ENCODE data around the gene AGAP1. TPM values are rescaled to one million over a fixed set of nuclear protein-coding genes. Genes with fewer than 3 reads are reported as not detected.
A peak's percentile ranks its signal among the peaks of the same experiment; 100 is the strongest.

Gene AGAP1
- total RNA-seq, 1 donor from 2014 or later, result 47.2 TPM

GRCh38 chr2:235498946-235499812 is 5.3 kb downstream of the AGAP1 start:
- TF ChIP-seq CTCF (IDR thresholded peaks at IDR 0.05; ENCODE audit: unreplicated experiment), result no peak
- Mint-ChIP-seq H3K27ac (no peak overlapping the region), H3K4me3 (ENCODE audit: low read depth) (no peak overlapping the region)

DNA sequence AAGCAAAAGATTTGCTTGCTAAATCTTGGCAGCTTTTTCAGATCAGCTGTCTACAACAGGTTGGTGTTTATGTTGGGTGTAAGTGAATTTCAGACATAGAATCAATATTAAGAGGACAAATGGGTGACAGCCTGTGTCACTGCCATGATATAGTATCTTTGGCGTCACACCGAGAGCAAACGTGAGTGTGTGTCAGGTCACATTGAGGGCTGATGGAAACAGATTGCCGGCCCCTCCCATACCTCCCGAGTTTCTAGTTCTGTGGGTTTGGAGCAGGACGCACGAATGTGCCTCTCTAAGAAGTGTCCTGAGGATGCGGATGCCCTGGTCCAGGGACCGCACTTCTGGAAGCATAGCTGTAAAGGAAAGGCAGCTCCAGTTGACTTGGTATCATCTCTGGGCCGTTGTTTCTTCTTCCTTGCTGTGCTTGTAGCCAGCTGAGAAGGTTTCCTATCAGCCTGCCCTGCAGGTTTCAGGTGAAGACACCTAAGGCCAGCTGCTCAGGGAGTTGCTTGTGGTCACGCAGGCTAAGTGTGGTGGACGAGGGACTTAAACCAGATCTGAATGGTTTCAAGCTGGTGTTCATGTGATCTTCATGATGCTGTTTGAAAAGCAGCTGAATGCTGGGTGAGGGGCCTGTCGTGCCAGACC is 6.4 kb downstream of the AGAP1 start:
- Mint-ChIP-seq H3K27me3 (no peaks in the 10 kb centered on the region), H3K27ac (no peak overlapping the region), H3K9me3 (ENCODE audit: low read depth) (no peaks in the 10 kb centered on the region), H3K4me1 (ENCODE audit: low read depth) (peaks cover 63% of the 10 kb centered on the region), H3K4me3 (ENCODE audit: low read depth) (no peak overlapping the region), H3K36me3 (ENCODE audit: insufficient read depth) (no peaks in the 10 kb centered on the region)
- TF ChIP-seq CTCF (IDR thresholded peaks at IDR 0.05; ENCODE audit: unreplicated experiment), result no peak
- no peak for DNase-seq (ENCODE audit: low spot score, unreplicated experiment)

More at GRCh38 chr2:235498946-235499812, 5.3 kb downstream of the AGAP1 start:
- Mint-ChIP-seq H3K27me3 (no peaks in the 10 kb centered on the region), H3K36me3 (ENCODE audit: insufficient read depth) (no peaks in the 10 kb centered on the region), H3K4me1 (ENCODE audit: low read depth) (peaks cover 55% of the 10 kb centered on the region), H3K9me3 (ENCODE audit: low read depth) (no peaks in the 10 kb centered on the region)
- DNase-seq (ENCODE audit: low spot score, unreplicated experiment), result no peak

DNA sequence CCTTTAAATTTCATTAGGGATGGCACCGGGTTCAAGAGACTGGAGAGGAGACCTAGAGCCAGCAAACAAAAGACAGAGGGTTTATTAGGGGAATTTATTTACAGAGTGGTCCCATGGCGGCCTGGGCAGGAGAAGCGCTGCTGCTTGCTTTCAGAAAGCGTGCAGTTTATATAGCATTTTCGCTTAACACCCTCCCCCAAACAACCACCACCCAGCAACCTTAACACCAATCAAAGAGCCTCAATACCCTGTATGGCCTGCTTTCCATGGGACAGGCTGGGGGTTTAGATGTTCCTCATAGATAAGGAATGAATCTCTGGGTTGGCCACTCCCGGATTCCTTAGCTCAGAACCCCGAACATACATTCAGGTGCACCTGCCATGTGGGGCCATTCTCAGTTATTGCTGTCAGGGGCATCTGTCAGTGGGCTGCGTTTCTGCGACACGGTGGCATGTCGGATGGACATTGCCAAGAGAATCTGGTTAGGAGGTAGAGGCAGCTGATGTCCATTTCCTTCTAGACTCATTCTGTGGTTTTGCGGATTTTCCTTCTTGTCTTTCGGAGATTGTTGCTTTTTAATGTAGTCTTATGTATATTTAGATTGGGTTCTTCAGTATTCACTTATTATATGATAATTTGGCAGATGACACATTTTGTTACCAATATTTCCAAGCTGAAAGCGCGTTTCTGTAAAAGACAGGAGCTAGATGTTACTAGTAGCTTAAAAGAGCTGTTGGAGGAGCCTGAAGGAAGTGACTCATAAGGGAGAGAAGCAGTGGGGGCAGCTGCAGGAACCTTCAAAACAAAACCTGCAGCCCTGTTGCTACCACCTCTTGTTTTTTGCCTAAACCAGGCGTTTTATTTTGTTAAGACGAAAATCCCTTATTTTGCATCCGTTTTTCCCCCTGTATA is 7.2 kb downstream of the AGAP1 start:
- no peak for DNase-seq (ENCODE audit: low spot score, unreplicated experiment)
- Mint-ChIP-seq H3K36me3 (ENCODE audit: insufficient read depth) (no peaks in the 10 kb centered on the region), H3K27ac (peak overlapping the region; percentile 17), H3K4me1 (ENCODE audit: low read depth) (peaks cover 60% of the 10 kb centered on the region), H3K27me3 (no peaks in the 10 kb centered on the region), H3K4me3 (ENCODE audit: low read depth) (no peak overlapping the region), H3K9me3 (ENCODE audit: low read depth) (no peaks in the 10 kb centered on the region)
- TF ChIP-seq CTCF (IDR thresholded peaks at IDR 0.05; ENCODE audit: unreplicated experiment), result no peak

DNA sequence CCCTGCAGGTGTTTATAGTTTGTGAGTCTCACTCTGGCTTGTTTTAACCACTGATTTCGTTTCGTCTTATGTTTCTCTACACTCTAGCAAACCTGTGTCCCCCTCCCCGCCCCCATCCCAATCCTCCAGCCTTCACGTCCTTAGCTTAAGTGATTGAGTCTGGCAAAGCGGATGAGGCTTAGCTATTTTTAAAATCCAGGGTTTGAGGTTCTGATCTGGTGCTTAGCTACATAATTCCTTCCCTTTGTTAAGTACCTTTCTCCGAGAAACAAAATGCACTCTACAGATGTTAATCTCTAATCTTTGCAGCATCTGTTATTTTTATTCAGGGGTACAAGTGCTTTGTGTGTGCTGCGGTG is 7.8 kb downstream of the AGAP1 start:
- peak overlapping the region; percentile 65 for H3K27ac Mint-ChIP-seq
- no peak overlapping the region for H3K4me3 Mint-ChIP-seq (ENCODE audit: low read depth)
- H3K36me3 Mint-ChIP-seq (ENCODE audit: insufficient read depth), result no peaks in the 10 kb centered on the region
- peaks cover 57% of the 10 kb centered on the region for H3K4me1 Mint-ChIP-seq (ENCODE audit: low read depth)
- no peak for DNase-seq (ENCODE audit: low spot score, unreplicated experiment)
- H3K9me3 Mint-ChIP-seq (ENCODE audit: low read depth), result no peaks in the 10 kb centered on the region
- no peaks in the 10 kb centered on the region for H3K27me3 Mint-ChIP-seq
- TF ChIP-seq CTCF (IDR thresholded peaks at IDR 0.05; ENCODE audit: unreplicated experiment), result no peak

- peak overlapping the region; percentile 65 for H3K27ac Mint-ChIP-seq
- peaks cover 59% of the 10 kb centered on the region for H3K4me1 Mint-ChIP-seq (ENCODE audit: low read depth)
- H3K36me3 Mint-ChIP-seq (ENCODE audit: insufficient read depth), result peaks cover 2% of the 10 kb centered on the region
- H3K4me3 Mint-ChIP-seq (ENCODE audit: low read depth), result no peak overlapping the region
- no peak for DNase-seq (ENCODE audit: low spot score, unreplicated experiment)
- no peaks in the 10 kb centered on the region for H3K9me3 Mint-ChIP-seq (ENCODE audit: low read depth)
- TF ChIP-seq CTCF (IDR thresholded peaks at IDR 0.05; ENCODE audit: unreplicated experiment), result no peak
- H3K27me3 Mint-ChIP-seq, result no peaks in the 10 kb centered on the region
Measured at GRCh38 chr2:235502336-235502735, 8.5 kb downstream of the AGAP1 start.

All from progenitor cell of endocrine pancreas (in vitro differentiated cells).